GM21717 (cell line): ENCODE data around the gene SAMD9L.

ENCODE experiments used
- ATAC-seq: cut with Tn5 transposase; IDR thresholded peaks from one replicate; pipeline ENCODE4 v1.9.1; 2021; ENCODE audit warnings: mild to moderate bottlenecking, moderate library complexity; ENCODE audit not compliant: unreplicated experiment

SAMD9L gene

GRCh38 chr7:93148144-93148543, at the start of gene SAMD9L:
SAMD9L (minus strand) TSS chr7:93148385; CDS start chr7:93135971, 12,414 bp downstream.
- ATAC-seq: peak; percentile 74

GRCh38 chr7:93196336-93196735, 48.2 kb upstream of the SAMD9L start:
- ATAC-seq: no peak

- ATAC-seq: no peak
Observed at GRCh38 chr7:93194386-93194785, 46.2 kb upstream of the SAMD9L start.

- no peak for ATAC-seq
Observed at GRCh38 chr7:93188870-93189634, 40.9 kb upstream of the SAMD9L start.

- ATAC-seq: no peak
Observed at GRCh38 chr7:93185303-93186027, 37.3 kb upstream of the SAMD9L start.

- ATAC-seq: no peak
Observed at GRCh38 chr7:93179173-93179572, 31.0 kb upstream of the SAMD9L start.

- ATAC-seq: no peak
Observed at GRCh38 chr7:93178213-93178612, 30.0 kb upstream of the SAMD9L start.

- no peak for ATAC-seq
Observed at GRCh38 chr7:93176992-93177580, 28.9 kb upstream of the SAMD9L start.

GRCh38 chr7:93175219-93175618, 27.0 kb upstream of the SAMD9L start:
- no peak for ATAC-seq

- ATAC-seq: no peak
Observed at GRCh38 chr7:93172683-93173082, 24.5 kb upstream of the SAMD9L start.

- ATAC-seq: no peak
Observed at GRCh38 chr7:93171606-93172226, 23.5 kb upstream of the SAMD9L start.

GRCh38 chr7:93165447-93165846, 17.3 kb upstream of the SAMD9L start:
- ATAC-seq: peak; percentile 99

GRCh38 chr7:93164766-93165165, 16.6 kb upstream of the SAMD9L start:
- no peak for ATAC-seq

- no peak for ATAC-seq
Observed at GRCh38 chr7:93161181-93161762, 13.1 kb upstream of the SAMD9L start.

- no peak for ATAC-seq
Observed at GRCh38 chr7:93160410-93160809, 12.2 kb upstream of the SAMD9L start.

- no peak for ATAC-seq
Observed at GRCh38 chr7:93159490-93159889, 11.3 kb upstream of the SAMD9L start.

- no peak for ATAC-seq
Observed at GRCh38 chr7:93156884-93157283, 8.7 kb upstream of the SAMD9L start.

- no peak for ATAC-seq
Observed at GRCh38 chr7:93150200-93150835, 2.1 kb upstream of the SAMD9L start.

- no peak for ATAC-seq
Observed at GRCh38 chr7:93148727-93149126, 542 bp upstream of the SAMD9L start.

- ATAC-seq: peak; percentile 94
Observed at GRCh38 chr7:93147363-93147762, 822 bp downstream of the SAMD9L start.
